HCT116 (cell line): Measurements from ENCODE around the gene HELZ2. TPM values are rescaled to one million over a fixed set of nuclear protein-coding genes. Genes with fewer than 3 reads are reported as not detected.
"Not testable (repeated sequence)": the region's sequence is repeated elsewhere in the genome, so short reads cannot be mapped to it uniquely, and the experiment has no call there.

ENCODE experiments used
- ATAC-seq: fragments of 200-7000 bp; cut with Tn5 transposase; 2 replicates; pipeline ENCODE4 v1.9.1; 2020; ENCODE audit warnings: mild to moderate bottlenecking, moderate library complexity
- BruUV-seq: library from RNA; stranded (reverse); fragments of 400-500 nt; replicated peaks from 2 replicates; lab custom pipeline; 2021; lab: Mats Ljungman, UMichigan
- CTCF ChIA-PET: fragments of 300-600 bp; sonication (Branson Sonifier 250); formaldehyde crosslinking; loops from one replicate; lab custom pipeline; 2021; ENCODE audit warnings: antibody characterized with exemption; lab: Charles Lee
- POLR2A ChIA-PET: fragments of 300-600, 350-600 bp; sonication (Branson Sonifier 250); formaldehyde crosslinking; loops from one replicate; lab custom pipeline; 2021; ENCODE audit warnings: antibody characterized with exemption; lab: Charles Lee
- RAD21 ChIA-PET, 2 experiments: fragments of 300-600 bp; sonication (Branson Sonifier 250); formaldehyde crosslinking; loops; one replicate each; lab custom pipeline; 2023; ENCODE audit warnings: low total read pairs in 2 of 2; ENCODE audit not compliant: uncharacterized antibody in 2 of 2, unreplicated experiment in 2 of 2, low non-redundant PET in 1 of 2; lab: Charles Lee
- DNase-seq: peaks from one replicate; pipeline ENCODE4 v3.0.0-alpha.2; 2010; ENCODE audit warnings: low read depth, low spot score
- H2AFZ ChIP-seq: fragments of 200-600 bp; shearing (Covaris generic), sonication (generic); 2 replicates; pipeline ENCODE4 v1.6.1; 2017; ENCODE audit warnings: low read depth, mixed run types, mixed read lengths, antibody characterized with exemption, low read length; ENCODE audit not compliant: poor library complexity, severe bottlenecking
- H3K27ac ChIP-seq: 2 replicates; pipeline ENCODE4 v1.5.1; 2012; ENCODE audit warnings: low read depth, low read length
- H3K27me3 ChIP-seq: fragments of 200-600 bp; sonication (generic); 2 replicates; pipeline ENCODE4 v1.6.1; 2016; ENCODE audit warnings: mixed run types, low read length, mixed read lengths; ENCODE audit not compliant: insufficient read depth
- H3K36me3 ChIP-seq, 2 experiments: fragments of 200-500 bp in 1 of 2; fragments of 200-600 bp in 1 of 2; sonication (Bioruptor generic) in 1 of 2; sonication (generic) in 1 of 2; 2 replicates each; pipeline versions ENCODE4 v1.5.1 to v1.6.1; 2014 to 2016; ENCODE audit warnings: low read length in 2 of 2, inconsistent platforms in 1 of 2, mixed read lengths in 1 of 2, mixed run types in 1 of 2; ENCODE audit not compliant: insufficient read depth in 2 of 2, control insufficient read depth in 1 of 2
- H3K4me1 ChIP-seq, 2 experiments: fragments of 200-600 bp in 1 of 2; sonication (generic) in 1 of 2; 2 replicates each; pipeline versions ENCODE4 v1.5.1 to v1.6.1; 2012 to 2017; ENCODE audit warnings: low read length in 2 of 2, inconsistent platforms in 1 of 2, mild to moderate bottlenecking in 1 of 2, mixed read lengths in 1 of 2, mixed run types in 1 of 2, moderate library complexity in 1 of 2; ENCODE audit not compliant: insufficient read depth in 2 of 2, control insufficient read depth in 1 of 2
- H3K4me2 ChIP-seq: fragments of 200-600 bp; sonication (generic); 2 replicates; pipeline ENCODE4 v1.6.1; 2017; ENCODE audit warnings: mixed run types, low read length, mixed read lengths
- H3K4me3 ChIP-seq, 2 experiments: fragments of 200-600 bp in 1 of 2; sonication (generic) in 1 of 2; replicated peaks in 1 of 2; 2 replicates each; pipeline ENCODE4 v1.5.1; 2011 to 2016; ENCODE audit warnings: low read length in 2 of 2, control low read depth in 1 of 2, low read depth in 1 of 2, mild to moderate bottlenecking in 1 of 2, mixed read lengths in 1 of 2, mixed run types in 1 of 2
- H3K79me2 ChIP-seq: fragments of 200-600 bp; sonication (generic); 2 replicates; pipeline ENCODE4 v1.6.1; 2017; ENCODE audit warnings: mild to moderate bottlenecking, mixed run types, low read length, moderate library complexity, mixed read lengths; ENCODE audit not compliant: insufficient read depth
- H3K9ac ChIP-seq: fragments of 200-600 bp; sonication (generic); 2 replicates; pipeline ENCODE4 v1.6.1; 2016; ENCODE audit warnings: low read length, mixed read lengths
- H3K9me2 ChIP-seq: fragments of 200-600 bp; sonication (generic), shearing (Covaris generic); 2 replicates; pipeline ENCODE4 v1.6.1; 2017; ENCODE audit warnings: mixed run types, mild to moderate bottlenecking, moderate library complexity; ENCODE audit not compliant: insufficient read depth
- H3K9me3 ChIP-seq, 2 experiments: fragments of 200-500 bp in 1 of 2; fragments of 200-600 bp in 1 of 2; sonication (Bioruptor generic) in 1 of 2; sonication (generic) in 1 of 2; 2 replicates each; pipeline ENCODE4 v1.6.1; 2014 to 2017; ENCODE audit warnings: low read length in 2 of 2, mixed read lengths in 2 of 2, inconsistent platforms in 1 of 2, low read depth in 1 of 2, mild to moderate bottlenecking in 1 of 2, mixed run types in 1 of 2, moderate library complexity in 1 of 2; ENCODE audit not compliant: control insufficient read depth in 1 of 2, insufficient read depth in 1 of 2
- H4K20me1 ChIP-seq: fragments of 200-600 bp; sonication (generic), shearing (Covaris generic); 2 replicates; pipeline ENCODE4 v1.6.1; 2017; ENCODE audit warnings: mixed run types, mild to moderate bottlenecking, moderate library complexity; ENCODE audit not compliant: insufficient read depth
- CBX3 ChIP-seq: IDR thresholded peaks from 2 replicates; pipeline ENCODE4 v1.6.1; 2012; ENCODE audit warnings: low read depth
- CEBPB ChIP-seq: IDR thresholded peaks from 2 replicates; pipeline ENCODE4 v1.6.1; 2012; ENCODE audit warnings: low read depth
- EGR1 ChIP-seq: IDR thresholded peaks from 2 replicates; pipeline ENCODE4 v1.6.1; 2012; ENCODE audit warnings: low read depth
- ELF1 ChIP-seq: IDR thresholded peaks from 2 replicates; pipeline ENCODE4 v1.6.1; 2012; ENCODE audit warnings: low read depth, borderline replicate concordance
- EZH2phosphoT487 ChIP-seq: fragments of 200-600 bp; IDR thresholded peaks from 2 replicates; pipeline ENCODE4 v1.6.1; 2018; ENCODE audit warnings: antibody characterized with exemption, borderline replicate concordance
- FOSL1 ChIP-seq: IDR thresholded peaks from 2 replicates; pipeline ENCODE4 v1.6.1; 2012; ENCODE audit warnings: low read depth
- JUND ChIP-seq: IDR thresholded peaks from 2 replicates; pipeline ENCODE4 v1.6.1; 2012
- SIN3A ChIP-seq: IDR thresholded peaks from 2 replicates; pipeline ENCODE4 v1.6.1; 2012; ENCODE audit warnings: low read depth
- SRF ChIP-seq: IDR thresholded peaks from 2 replicates; pipeline ENCODE4 v1.6.1; 2012; ENCODE audit warnings: low read depth
- ZFX ChIP-seq: fragments of 450-650 bp; IDR thresholded peaks from 2 replicates; pipeline ENCODE4 v1.6.1; 2017
- ZNF274 ChIP-seq: fragments of 200-500 bp; sonication (Bioruptor generic); IDR thresholded peaks from 2 replicates; pipeline ENCODE4 v1.6.1; 2014; ENCODE audit warnings: mild to moderate bottlenecking, low read depth, low read length, inconsistent platforms
- intact Hi-C: fragments of 100-400 bp; cut with micrococcal nuclease; formaldehyde crosslinking; loops from 2 replicates; pipeline ENCODE4 v1.10.0; 2022
- total RNA-seq: library from RNA; stranded (reverse); gene quantifications from one replicate; pipeline ENCODE4 v1.2.1, GENCODE V29; 2021; ENCODE audit not compliant: unreplicated experiment
- TF ChIP-seq, protein P1 (sequence below): IDR thresholded peaks from 2 replicates; pipeline ENCODE4 v1.6.1; 2012
- TF ChIP-seq, protein P2 (sequence below): IDR thresholded peaks from 2 replicates; pipeline ENCODE4 v1.6.1; 2012; ENCODE audit warnings: low read depth
- TF ChIP-seq, protein P3 (sequence below), 3 experiments: fragments of 200-600 bp in 1 of 3; sonication (generic) in 1 of 3; IDR thresholded peaks in 2 of 3; conservative IDR thresholded peaks in 1 of 3; 2 replicates each; pipeline ENCODE4 v1.5.1; 2012 to 2017; ENCODE audit warnings: low read depth in 2 of 3, low read length in 2 of 3, antibody characterized with exemption in 1 of 3, borderline replicate concordance in 1 of 3, control low read depth in 1 of 3, mild to moderate bottlenecking in 1 of 3, mixed read lengths in 1 of 3, mixed run types in 1 of 3, moderate library complexity in 1 of 3; ENCODE audit not compliant: insufficient read depth in 1 of 3
- TF ChIP-seq, protein P4 (sequence below): IDR thresholded peaks from 2 replicates; pipeline ENCODE4 v1.6.1; 2012

Gene HELZ2
- total RNA-seq, 1 experiment from 2014 or later: 44.0 TPM

DNA sequence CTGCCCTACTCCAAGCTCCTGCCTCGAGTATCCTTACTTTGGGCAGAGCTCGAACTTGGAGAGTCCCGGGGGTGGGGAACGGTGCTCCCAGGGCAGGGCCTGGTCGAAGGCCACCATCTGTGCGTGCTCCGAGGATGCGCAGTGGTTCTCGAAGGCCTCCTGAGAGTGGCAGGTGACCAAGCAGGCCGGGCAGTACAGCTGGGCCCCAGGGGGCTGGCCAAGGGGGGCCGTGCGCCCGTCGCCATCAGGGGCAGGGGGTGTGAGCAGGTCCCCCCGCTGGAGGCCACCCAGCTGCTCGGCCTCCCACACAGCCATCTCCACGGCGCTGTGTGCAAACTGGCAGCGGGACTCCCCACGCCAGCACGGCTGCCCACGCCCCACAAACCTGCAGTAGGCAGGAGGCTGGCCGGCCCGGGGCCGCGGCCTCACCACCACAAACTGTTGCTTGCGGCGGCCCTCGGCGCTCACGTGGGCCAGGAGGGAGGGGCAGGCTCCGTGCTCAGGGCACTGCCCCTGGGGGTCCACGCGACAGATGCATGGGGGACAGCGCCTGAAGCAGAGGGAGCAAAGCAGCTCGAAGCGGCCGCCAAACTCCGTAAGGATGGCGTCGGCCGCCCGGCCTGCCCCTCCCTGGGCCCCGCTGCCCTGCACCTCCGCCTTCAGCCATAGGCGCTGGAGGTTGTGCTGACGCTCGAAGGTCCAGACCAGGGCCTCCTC, 1.8 kb downstream of the HELZ2 start:
- Histone ChIP-seq H3K4me1 (peaks cover 12 to 27% of the 10 kb centered on the region in 2 experiments), H4K20me1 (no peaks in the 10 kb centered on the region), H3K79me2 (peaks cover 4% of the 10 kb centered on the region; the same call in 1 of the 2 replicates), H3K9me3 (no peaks in the 10 kb centered on the region), H3K4me3 (no peak overlapping the region), H3K27ac (peak overlapping the region; percentile 10; the same call in 1 of the 2 replicates), H3K9ac (no peak overlapping the region), H3K27me3 (no peaks in the 10 kb centered on the region)
- RAD21 ChIA-PET: no interaction called here
- no peak for ATAC-seq
- no peak for DNase-seq
- CTCF ChIA-PET: interaction anchor here (0.8 to 3.0 kb wide), 3 partner anchors 34 to 402 kb away, joined by 3 to 24 read pairs (median 5); partner anchors contain the start of gene PTK6
- TF ChIP-seq, protein P1, sequence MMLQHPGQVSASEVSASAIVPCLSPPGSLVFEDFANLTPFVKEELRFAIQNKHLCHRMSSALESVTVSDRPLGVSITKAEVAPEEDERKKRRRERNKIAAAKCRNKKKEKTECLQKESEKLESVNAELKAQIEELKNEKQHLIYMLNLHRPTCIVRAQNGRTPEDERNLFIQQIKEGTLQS: no peak
- TF ChIP-seq, protein P2, sequence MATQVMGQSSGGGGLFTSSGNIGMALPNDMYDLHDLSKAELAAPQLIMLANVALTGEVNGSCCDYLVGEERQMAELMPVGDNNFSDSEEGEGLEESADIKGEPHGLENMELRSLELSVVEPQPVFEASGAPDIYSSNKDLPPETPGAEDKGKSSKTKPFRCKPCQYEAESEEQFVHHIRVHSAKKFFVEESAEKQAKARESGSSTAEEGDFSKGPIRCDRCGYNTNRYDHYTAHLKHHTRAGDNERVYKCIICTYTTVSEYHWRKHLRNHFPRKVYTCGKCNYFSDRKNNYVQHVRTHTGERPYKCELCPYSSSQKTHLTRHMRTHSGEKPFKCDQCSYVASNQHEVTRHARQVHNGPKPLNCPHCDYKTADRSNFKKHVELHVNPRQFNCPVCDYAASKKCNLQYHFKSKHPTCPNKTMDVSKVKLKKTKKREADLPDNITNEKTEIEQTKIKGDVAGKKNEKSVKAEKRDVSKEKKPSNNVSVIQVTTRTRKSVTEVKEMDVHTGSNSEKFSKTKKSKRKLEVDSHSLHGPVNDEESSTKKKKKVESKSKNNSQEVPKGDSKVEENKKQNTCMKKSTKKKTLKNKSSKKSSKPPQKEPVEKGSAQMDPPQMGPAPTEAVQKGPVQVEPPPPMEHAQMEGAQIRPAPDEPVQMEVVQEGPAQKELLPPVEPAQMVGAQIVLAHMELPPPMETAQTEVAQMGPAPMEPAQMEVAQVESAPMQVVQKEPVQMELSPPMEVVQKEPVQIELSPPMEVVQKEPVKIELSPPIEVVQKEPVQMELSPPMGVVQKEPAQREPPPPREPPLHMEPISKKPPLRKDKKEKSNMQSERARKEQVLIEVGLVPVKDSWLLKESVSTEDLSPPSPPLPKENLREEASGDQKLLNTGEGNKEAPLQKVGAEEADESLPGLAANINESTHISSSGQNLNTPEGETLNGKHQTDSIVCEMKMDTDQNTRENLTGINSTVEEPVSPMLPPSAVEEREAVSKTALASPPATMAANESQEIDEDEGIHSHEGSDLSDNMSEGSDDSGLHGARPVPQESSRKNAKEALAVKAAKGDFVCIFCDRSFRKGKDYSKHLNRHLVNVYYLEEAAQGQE: no peak
- TF ChIP-seq ELF1: no peak
- TF ChIP-seq, protein P3, sequence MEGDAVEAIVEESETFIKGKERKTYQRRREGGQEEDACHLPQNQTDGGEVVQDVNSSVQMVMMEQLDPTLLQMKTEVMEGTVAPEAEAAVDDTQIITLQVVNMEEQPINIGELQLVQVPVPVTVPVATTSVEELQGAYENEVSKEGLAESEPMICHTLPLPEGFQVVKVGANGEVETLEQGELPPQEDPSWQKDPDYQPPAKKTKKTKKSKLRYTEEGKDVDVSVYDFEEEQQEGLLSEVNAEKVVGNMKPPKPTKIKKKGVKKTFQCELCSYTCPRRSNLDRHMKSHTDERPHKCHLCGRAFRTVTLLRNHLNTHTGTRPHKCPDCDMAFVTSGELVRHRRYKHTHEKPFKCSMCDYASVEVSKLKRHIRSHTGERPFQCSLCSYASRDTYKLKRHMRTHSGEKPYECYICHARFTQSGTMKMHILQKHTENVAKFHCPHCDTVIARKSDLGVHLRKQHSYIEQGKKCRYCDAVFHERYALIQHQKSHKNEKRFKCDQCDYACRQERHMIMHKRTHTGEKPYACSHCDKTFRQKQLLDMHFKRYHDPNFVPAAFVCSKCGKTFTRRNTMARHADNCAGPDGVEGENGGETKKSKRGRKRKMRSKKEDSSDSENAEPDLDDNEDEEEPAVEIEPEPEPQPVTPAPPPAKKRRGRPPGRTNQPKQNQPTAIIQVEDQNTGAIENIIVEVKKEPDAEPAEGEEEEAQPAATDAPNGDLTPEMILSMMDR (IDR thresholded peaks at IDR 0.05 in 2 of 3, conservative IDR thresholded peaks at IDR 0.05 in 1 of 3; ENCODE audit: borderline replicate concordance in 1 of 3, insufficient read depth in 1 of 3, low read depth in 2 of 3, low read length in 2 of 3): no peak
- no peak for TF ChIP-seq EGR1
- no peak for TF ChIP-seq FOSL1
- TF ChIP-seq EZH2phosphoT487: no peak
- no peak for TF ChIP-seq SIN3A
- TF ChIP-seq, protein P4, sequence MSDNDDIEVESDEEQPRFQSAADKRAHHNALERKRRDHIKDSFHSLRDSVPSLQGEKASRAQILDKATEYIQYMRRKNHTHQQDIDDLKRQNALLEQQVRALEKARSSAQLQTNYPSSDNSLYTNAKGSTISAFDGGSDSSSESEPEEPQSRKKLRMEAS: no peak
- TF ChIP-seq SRF: no peak
- no peak for TF ChIP-seq ZFX
- TF ChIP-seq CEBPB: no peak
- TF ChIP-seq JUND: no peak
- TF ChIP-seq ZNF274: no peak
- TF ChIP-seq CBX3: no peak
- TF ChIP-seq, all 23 proteins: peak for 0
- intact Hi-C loops: loop anchor here (2.0 to 10.0 kb wide), 2 partner anchors 33 to 53 kb away; partner anchors contain the start of gene GMEB2
- POLR2A ChIA-PET: interaction anchor here (0.7 kb wide), 1 partner anchor 109 kb away, joined by 6 read pairs; no protein-coding TSS in a partner anchor
- no peaks in the 10 kb centered on the region for H3K36me3 ChIP-seq
- H3K9me2 ChIP-seq: no peaks in the 10 kb centered on the region
- H2AFZ ChIP-seq: no peak overlapping the region
- no peak overlapping the region for H3K4me2 ChIP-seq
- BruUV-seq: no TSS peak

DNA sequence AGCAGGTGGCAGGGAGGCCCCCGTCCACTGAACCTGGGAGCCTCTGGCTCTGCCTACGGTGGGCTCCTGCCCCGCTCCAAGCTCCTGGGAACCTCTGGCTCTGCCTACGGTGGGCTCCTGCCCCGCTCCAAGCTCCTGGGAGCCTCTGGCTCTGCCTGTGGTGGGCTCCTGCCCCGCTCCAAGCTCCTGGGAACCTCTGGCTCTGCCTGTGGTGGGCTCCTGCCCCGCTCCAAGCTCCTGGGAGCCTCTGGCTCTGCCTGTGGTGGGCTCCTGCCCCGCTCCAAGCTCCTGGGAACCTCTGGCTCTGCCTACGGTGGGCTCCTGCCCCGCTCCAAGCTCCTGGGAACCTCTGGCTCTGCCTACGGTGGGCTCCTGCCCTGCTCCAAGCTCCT, 3.0 kb downstream of the HELZ2 start:
- H3K9ac ChIP-seq, CTCF ChIA-PET, H3K9me3 ChIP-seq, RAD21 ChIA-PET, POLR2A ChIA-PET, H4K20me1 ChIP-seq, H3K9me2 ChIP-seq, ATAC-seq, H3K4me2 ChIP-seq, H2AFZ ChIP-seq, H3K79me2 ChIP-seq, BruUV-seq, H3K27ac ChIP-seq, H3K4me3 ChIP-seq, H3K27me3 ChIP-seq, DNase-seq, H3K36me3 ChIP-seq: not testable (repeated sequence)
- peaks cover 12 to 27% of the 10 kb centered on the region in 2 experiments for H3K4me1 ChIP-seq
- intact Hi-C loops: loop anchor here (10.0 kb wide), 1 partner anchor 54 kb away; the partner anchor contains the start of gene GMEB2
